Measurements from ENCODE around the gene HOTAIR.

The HOTAIR gene

DNA sequence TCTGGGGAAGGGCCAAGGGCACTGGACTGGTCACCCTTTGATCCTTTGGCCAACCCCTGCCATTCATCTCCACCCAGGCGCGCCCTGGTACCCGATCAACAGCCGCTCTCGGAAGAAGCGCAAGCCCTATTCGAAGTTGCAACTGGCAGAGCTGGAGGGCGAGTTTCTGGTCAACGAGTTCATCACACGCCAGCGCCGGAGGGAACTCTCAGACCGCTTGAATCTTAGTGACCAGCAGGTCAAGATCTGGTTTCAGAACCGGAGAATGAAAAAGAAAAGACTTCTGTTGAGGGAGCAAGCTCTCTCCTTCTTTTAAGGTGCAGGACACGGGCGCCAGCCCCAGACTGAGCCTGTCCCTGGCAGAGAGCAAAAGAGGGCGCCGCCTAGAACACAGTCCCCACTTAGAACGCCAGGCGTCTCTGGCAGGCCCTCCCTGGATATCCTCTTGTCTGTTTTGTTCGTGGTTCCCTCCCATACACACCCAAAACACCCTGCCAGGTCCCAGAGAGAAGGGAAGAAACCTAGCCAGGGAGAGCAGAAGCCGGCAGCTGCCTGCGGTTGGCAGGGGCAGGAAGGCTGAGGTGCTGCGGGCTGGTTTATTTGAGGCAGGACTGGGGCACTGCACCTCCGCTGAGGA is 18.4 kb downstream of the HOTAIR start:
- H3K4me3 ChIP-seq (replicated peaks; ENCODE audit: low read depth, low read length): no peak overlapping the region
- no peak for DNase-seq (ENCODE audit: low read depth)
- TF ChIP-seq, protein P1, sequence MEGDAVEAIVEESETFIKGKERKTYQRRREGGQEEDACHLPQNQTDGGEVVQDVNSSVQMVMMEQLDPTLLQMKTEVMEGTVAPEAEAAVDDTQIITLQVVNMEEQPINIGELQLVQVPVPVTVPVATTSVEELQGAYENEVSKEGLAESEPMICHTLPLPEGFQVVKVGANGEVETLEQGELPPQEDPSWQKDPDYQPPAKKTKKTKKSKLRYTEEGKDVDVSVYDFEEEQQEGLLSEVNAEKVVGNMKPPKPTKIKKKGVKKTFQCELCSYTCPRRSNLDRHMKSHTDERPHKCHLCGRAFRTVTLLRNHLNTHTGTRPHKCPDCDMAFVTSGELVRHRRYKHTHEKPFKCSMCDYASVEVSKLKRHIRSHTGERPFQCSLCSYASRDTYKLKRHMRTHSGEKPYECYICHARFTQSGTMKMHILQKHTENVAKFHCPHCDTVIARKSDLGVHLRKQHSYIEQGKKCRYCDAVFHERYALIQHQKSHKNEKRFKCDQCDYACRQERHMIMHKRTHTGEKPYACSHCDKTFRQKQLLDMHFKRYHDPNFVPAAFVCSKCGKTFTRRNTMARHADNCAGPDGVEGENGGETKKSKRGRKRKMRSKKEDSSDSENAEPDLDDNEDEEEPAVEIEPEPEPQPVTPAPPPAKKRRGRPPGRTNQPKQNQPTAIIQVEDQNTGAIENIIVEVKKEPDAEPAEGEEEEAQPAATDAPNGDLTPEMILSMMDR (IDR thresholded peaks at IDR 0.05; ENCODE audit: low read length, missing control alignments): no peak

DNA sequence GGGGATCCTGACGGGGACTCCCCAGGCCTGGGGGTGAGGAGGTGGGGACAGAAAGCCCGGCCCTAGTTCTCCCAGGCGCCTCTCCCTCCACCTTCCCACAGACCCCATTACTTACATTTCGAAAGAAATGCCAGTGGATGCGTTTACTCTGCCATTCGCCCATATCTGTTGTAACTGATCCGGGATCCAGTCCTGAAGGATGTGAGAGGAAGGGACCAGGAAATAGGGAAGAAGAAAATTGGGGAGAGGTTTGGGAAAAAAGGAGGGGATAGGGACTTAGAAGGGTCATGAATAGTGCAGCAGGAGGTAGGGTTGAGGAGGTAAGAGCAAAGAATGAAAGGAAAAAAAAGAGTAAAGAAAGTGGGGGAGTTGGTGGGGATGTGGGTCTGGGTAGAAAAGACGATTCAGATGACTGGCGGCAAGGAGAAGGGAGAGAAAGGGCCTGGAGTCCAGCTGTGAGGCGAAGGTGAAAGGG is 18.9 kb downstream of the HOTAIR start:
- H3K4me3 ChIP-seq (replicated peaks; ENCODE audit: low read depth, low read length): no peak overlapping the region

DNA sequence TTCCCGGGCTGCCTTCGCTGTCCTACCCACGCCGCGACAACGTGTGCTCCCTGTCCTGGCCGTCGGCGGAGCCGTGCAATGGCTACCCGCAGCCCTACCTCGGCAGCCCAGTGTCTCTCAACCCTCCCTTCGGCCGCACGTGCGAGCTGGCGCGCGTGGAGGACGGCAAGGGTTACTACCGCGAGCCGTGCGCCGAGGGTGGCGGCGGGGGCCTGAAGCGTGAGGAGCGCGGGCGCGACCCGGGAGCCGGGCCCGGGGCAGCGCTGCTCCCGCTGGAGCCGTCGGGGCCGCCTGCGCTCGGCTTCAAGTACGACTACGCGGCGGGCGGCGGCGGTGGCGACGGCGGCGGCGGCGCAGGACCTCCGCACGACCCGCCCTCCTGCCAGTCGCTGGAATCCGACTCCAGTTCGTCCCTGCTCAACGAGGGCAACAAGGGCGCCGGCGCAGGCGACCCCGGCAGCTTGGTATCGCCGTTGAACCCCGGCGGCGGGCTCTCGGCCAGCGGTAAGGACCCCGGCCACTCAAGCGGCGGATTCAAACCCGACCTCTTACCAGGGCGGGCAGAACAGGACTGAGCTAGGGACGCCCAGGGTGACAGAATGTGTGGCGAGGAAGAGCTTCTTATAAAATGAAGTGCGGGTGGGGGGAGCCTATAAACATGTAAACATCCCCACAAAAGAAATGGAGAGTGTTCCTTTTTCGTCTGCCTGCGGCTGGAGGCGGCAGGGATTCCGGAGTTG is 19.5 kb downstream of the HOTAIR start:
- DNase-seq (ENCODE audit: low read depth): no peak
- H3K4me3 ChIP-seq (replicated peaks; ENCODE audit: low read depth, low read length): no peak overlapping the region
- TF ChIP-seq, protein P1 (IDR thresholded peaks at IDR 0.05; ENCODE audit: low read length, missing control alignments): no peak

More for the DNA sequence above, 18.9 kb downstream of the HOTAIR start:
- TF ChIP-seq, protein P1 (IDR thresholded peaks at IDR 0.05; ENCODE audit: low read length, missing control alignments): no peak
- DNase-seq (ENCODE audit: low read depth): no peak

DNA sequence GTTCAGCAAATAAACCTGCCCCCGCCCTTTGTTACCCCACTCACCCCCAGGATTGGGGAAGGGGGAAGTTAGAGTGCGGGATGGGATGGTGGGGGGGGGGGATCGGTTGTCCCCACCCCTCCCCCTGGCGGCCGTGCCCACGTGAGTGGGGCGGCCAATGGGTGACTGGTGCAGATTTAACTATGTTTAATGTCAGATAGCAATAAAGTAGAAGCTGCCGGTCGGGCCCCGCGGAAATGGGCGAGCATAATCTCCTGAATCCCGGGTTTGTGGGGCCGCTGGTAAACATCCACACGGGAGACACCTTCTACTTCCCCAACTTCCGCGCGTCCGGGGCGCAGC is 20.1 kb downstream of the HOTAIR start, which contains the start of gene HOXC12:
Gene HOXC12, plus strand, starts transcription at position 210 of the 342 bp plus-strand sequence. Its CDS starts 27 bp downstream, at position 237.
- TF ChIP-seq, protein P1 (IDR thresholded peaks at IDR 0.05; ENCODE audit: low read length, missing control alignments): no peak
- no peak for DNase-seq (ENCODE audit: low read depth)
- no peak within 1 kb of the TSS for H3K4me3 ChIP-seq (replicated peaks; ENCODE audit: low read depth, low read length)

GRCh38 chr12:53953831-53954693 is 20.7 kb downstream of the HOTAIR start:
- no peak for DNase-seq (ENCODE audit: low read depth)
- TF ChIP-seq, protein P1 (IDR thresholded peaks at IDR 0.05; ENCODE audit: low read length, missing control alignments): no peak
- no peak overlapping the region for H3K4me3 ChIP-seq (replicated peaks; ENCODE audit: low read depth, low read length)

GRCh38 chr12:53952871-53953734 is 21.7 kb downstream of the HOTAIR start:
- no peak for DNase-seq (ENCODE audit: low read depth)
- TF ChIP-seq, protein P1 (IDR thresholded peaks at IDR 0.05; ENCODE audit: low read length, missing control alignments): no peak
- no peak overlapping the region for H3K4me3 ChIP-seq (replicated peaks; ENCODE audit: low read depth, low read length)

Data from fibroblast of pulmonary artery (primary cell).